Spinal cord (tissue), 10 donors: Measurements from ENCODE around the gene C14orf119. TPM values are rescaled to one million over a fixed set of nuclear protein-coding genes. Genes with fewer than 3 reads are reported as not detected.

Experiments
- DNase-seq, 6 donors: peaks; one replicate each; pipeline versions ENCODE4 v3.0.0 to v3.0.0-alpha.2; 2013 to 2015; ENCODE audit warnings: low spot score in 6 of 6, low read depth in 4 of 6
- H3K27ac ChIP-seq: one replicate; pipeline ENCODE4 v1.5.1; 2013; ENCODE audit warnings: low read depth, low read length, control low read depth
- H3K27me3 ChIP-seq: one replicate; pipeline ENCODE4 v1.6.1; 2013; ENCODE audit warnings: low read length; ENCODE audit not compliant: control insufficient read depth, insufficient read depth
- H3K36me3 ChIP-seq: one replicate; pipeline ENCODE4 v1.6.1; 2013; ENCODE audit warnings: low read length; ENCODE audit not compliant: control insufficient read depth, insufficient read depth
- H3K4me1 ChIP-seq: one replicate; pipeline ENCODE4 v1.6.1; 2013; ENCODE audit warnings: low read length; ENCODE audit not compliant: control insufficient read depth, insufficient read depth
- H3K4me3 ChIP-seq: one replicate; pipeline ENCODE4 v1.5.1; 2013; ENCODE audit warnings: low read depth, low read length, control low read depth
- H3K9me3 ChIP-seq: one replicate; pipeline ENCODE4 v1.6.1; 2013; ENCODE audit warnings: low read length; ENCODE audit not compliant: control insufficient read depth, insufficient read depth
- WGBS: methylation state at CpG from one replicate; pipeline ENCODE4 v1.1.5; 2013; ENCODE audit warnings: missing lambda C conversion rate; ENCODE audit not compliant: insufficient coverage; 5-methylcytosine and 5-hydroxymethylcytosine counted together
- long read RNA-seq, 4 donors: transcript quantifications; one replicate each; lab custom pipeline, GENCODE V29; 2026
- polyA plus RNA-seq, 2 donors: library from polyadenylated mRNA; unstranded; fragments of 120-200 nt; gene quantifications; one replicate each; pipeline ENCODE4 v1.2.1, GENCODE V29; 2013; ENCODE audit not compliant: insufficient read length in 2 of 2
- total RNA-seq, 2 donors: library from RNA; depleted of rRNA in 1 of 2; stranded (reverse); fragments of 120-200 nt in 1 of 2; fragments of >200 nt in 1 of 2; gene quantifications; one replicate each; pipeline versions ENCODE4 v1.2.3 to v1.2.4, GENCODE V29; 2013 to 2014
- donor health status: healthy.

C14orf119 gene, protein sequence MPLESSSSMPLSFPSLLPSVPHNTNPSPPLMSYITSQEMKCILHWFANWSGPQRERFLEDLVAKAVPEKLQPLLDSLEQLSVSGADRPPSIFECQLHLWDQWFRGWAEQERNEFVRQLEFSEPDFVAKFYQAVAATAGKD
- total RNA-seq = 10 to 100 TPM; 35.4 to 57.2 TPM
- 10 to 100 TPM; 50.5 to 55.4 TPM for polyA plus RNA-seq
- long read RNA-seq, donor 1, transcript C14orf119-201 (2 exons, 3,660 nt) = major isoform, 34 of 34 reads
- long read RNA-seq, donor 1, partial matches to known transcripts = 0 of 34 reads
- long read RNA-seq, donor 1, other reads (novel, unspliced or antisense) = 0 of 34 reads
- long read RNA-seq, donor 2, transcript C14orf119-201 (2 exons, 3,660 nt) = major isoform, 20 of 20 reads
- long read RNA-seq, donor 2, partial matches to known transcripts = 0 of 20 reads
- long read RNA-seq, donor 2, other reads (novel, unspliced or antisense) = 0 of 20 reads
- long read RNA-seq, donor 3, transcript C14orf119-201 (2 exons, 3,660 nt) = major isoform, 18 of 18 reads
- long read RNA-seq, donor 3, partial matches to known transcripts = 0 of 18 reads
- long read RNA-seq, donor 3, other reads (novel, unspliced or antisense) = 0 of 18 reads
- long read RNA-seq, donor 4, transcript C14orf119-201 (2 exons, 3,660 nt) = major isoform, 42 of 42 reads
- long read RNA-seq, donor 4, partial matches to known transcripts = 0 of 42 reads
- long read RNA-seq, donor 4, other reads (novel, unspliced or antisense) = 0 of 42 reads

DNA sequence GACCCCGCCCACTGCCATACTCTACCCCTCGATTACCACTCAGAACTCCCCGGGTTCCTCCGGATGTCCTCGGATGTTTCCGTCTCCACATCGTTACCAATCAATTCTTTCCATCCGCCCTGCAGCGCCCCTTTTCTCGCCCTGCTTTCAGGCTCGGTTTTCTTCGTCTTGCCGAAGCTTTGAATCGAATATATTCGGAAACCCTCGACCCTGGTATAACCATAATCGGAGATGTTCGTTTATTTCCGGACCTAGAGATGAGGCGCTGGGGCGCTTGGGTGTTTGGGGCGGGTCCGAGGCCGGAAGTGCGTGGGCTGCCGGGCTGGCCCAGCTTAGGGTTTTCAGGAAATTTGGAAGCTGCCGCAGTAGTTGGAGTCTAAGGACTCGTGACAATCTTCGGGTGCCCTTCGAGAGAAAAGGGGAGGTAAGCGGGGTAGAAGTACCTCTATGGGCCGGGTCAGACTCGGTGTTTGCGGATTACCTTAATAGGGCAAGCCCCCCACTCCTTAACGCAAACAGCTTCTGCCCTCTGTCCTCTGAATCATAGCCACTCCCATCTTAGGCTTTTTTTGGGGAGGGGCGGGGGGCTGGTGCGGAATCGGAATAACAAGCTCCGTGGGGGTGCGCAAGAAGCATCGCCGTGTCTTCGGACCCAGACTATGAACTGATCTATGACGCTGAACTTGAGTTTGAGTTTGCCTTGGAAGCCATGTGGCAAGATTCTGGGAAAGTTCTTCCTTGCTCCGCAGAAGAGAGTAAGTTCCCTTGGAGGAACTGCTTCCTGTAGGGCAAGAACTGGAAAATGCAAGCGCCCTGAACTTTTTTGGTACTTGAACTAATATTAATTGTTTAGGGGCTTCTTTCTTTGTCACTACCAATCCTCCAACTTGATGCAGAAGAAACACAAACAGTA, at the start of gene C14orf119:
TSS of gene C14orf119 (plus strand) at position 310 of the 913 bp plus-strand sequence. CDS start 2,154 bp downstream, outside the sequence.
- Histone ChIP-seq H3K4me1 (peaks cover 9% of the 10 kb centered on the region), H3K27ac (peak within 1 kb of the TSS; percentile 99), H3K27me3 (no peaks in the 10 kb centered on the region), H3K9me3 (no peaks in the 10 kb centered on the region), H3K4me3 (peak within 1 kb of the TSS; percentile 99), H3K36me3 (peaks cover 11% of the 10 kb centered on the region)
- peak in 5 of 6 donors; percentile 99 to 100 (median 100) for DNase-seq
- WGBS = 0% methylated on average over 45 of the region's 46 CpGs

- Histone ChIP-seq H3K4me3 (no peak overlapping the region), H3K4me1 (peaks cover 22% of the 10 kb centered on the region), H3K27ac (no peak overlapping the region), H3K36me3 (peaks cover 38% of the 10 kb centered on the region), H3K27me3 (no peaks in the 10 kb centered on the region), H3K9me3 (no peaks in the 10 kb centered on the region)
- no peak for DNase-seq
- 43% methylated on average over 5 of the region's 6 CpGs for WGBS
Measured at GRCh38 chr14:23047034-23047634, 48.2 kb upstream of the C14orf119 start.

- Histone ChIP-seq H3K36me3 (peaks cover 45% of the 10 kb centered on the region), H3K27me3 (no peaks in the 10 kb centered on the region), H3K4me1 (peaks cover 22% of the 10 kb centered on the region), H3K9me3 (no peaks in the 10 kb centered on the region), H3K27ac (no peak overlapping the region), H3K4me3 (no peak overlapping the region)
- 70% methylated on average over 84 of the region's 85 CpGs for WGBS
- no peak for DNase-seq
Measured at GRCh38 chr14:23047751-23048693, 47.3 kb upstream of the C14orf119 start.

GRCh38 chr14:23049011-23049410, 46.3 kb upstream of the C14orf119 start:
- Histone ChIP-seq H3K4me1 (peaks cover 16% of the 10 kb centered on the region), H3K4me3 (no peak overlapping the region), H3K27ac (no peak overlapping the region), H3K36me3 (peaks cover 55% of the 10 kb centered on the region), H3K9me3 (no peaks in the 10 kb centered on the region), H3K27me3 (no peaks in the 10 kb centered on the region)
- 96% methylated on average over 7 of the region's 9 CpGs for WGBS
- no peak for DNase-seq

GRCh38 chr14:23051141-23052057, 43.9 kb upstream of the C14orf119 start:
- Histone ChIP-seq H3K36me3 (peaks cover 69% of the 10 kb centered on the region), H3K4me3 (no peak overlapping the region), H3K4me1 (peaks cover 38% of the 10 kb centered on the region), H3K27ac (no peak overlapping the region), H3K9me3 (no peaks in the 10 kb centered on the region), H3K27me3 (no peaks in the 10 kb centered on the region)
- WGBS = 67% methylated on average over 4 of the region's 5 CpGs
- DNase-seq = no peak

- peak in 1 of 6 donors; percentile 47 for DNase-seq
- Histone ChIP-seq H3K4me1 (peaks cover 42% of the 10 kb centered on the region), H3K27ac (no peak overlapping the region), H3K4me3 (no peak overlapping the region), H3K27me3 (no peaks in the 10 kb centered on the region), H3K36me3 (peaks cover 66% of the 10 kb centered on the region), H3K9me3 (no peaks in the 10 kb centered on the region)
- 64% methylated on average over 8 of the region's 14 CpGs for WGBS
Measured at GRCh38 chr14:23052182-23052623, 43.1 kb upstream of the C14orf119 start.

DNA sequence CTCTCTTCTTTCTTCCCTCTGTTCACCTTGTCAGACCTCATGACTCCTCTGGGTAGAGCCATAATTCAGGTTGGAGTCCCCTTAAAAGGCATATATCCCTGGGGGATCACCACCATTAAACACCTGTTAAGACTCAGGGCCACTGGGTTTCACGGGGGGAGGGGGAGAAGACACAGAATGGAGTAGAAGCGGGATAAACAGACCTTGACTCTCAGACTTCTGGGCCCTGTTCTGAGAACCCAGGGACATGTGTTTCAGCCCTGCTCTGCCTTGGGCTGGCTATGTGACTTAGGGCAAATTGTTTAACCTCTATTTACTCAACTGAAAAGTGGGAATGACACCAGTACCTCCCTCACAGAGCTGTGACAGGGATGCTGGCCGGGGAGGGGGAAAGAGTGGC, 42.6 kb upstream of the C14orf119 start:
- no CpG with 5 or more reads among the region's 3 CpGs for WGBS
- H3K4me3 ChIP-seq = no peak overlapping the region
- no peak overlapping the region for H3K27ac ChIP-seq
- peaks cover 61% of the 10 kb centered on the region for H3K36me3 ChIP-seq
- H3K4me1 ChIP-seq = peaks cover 41% of the 10 kb centered on the region
- H3K27me3 ChIP-seq = no peaks in the 10 kb centered on the region
- H3K9me3 ChIP-seq = no peaks in the 10 kb centered on the region
- no peak for DNase-seq

GRCh38 chr14:23053426-23053825, 41.9 kb upstream of the C14orf119 start:
- no peak overlapping the region for H3K27ac ChIP-seq
- no peaks in the 10 kb centered on the region for H3K27me3 ChIP-seq
- H3K36me3 ChIP-seq = peaks cover 57% of the 10 kb centered on the region
- no peaks in the 10 kb centered on the region for H3K9me3 ChIP-seq
- no peak for DNase-seq
- H3K4me3 ChIP-seq = no peak overlapping the region
- WGBS = 94% methylated on average over 10 of the region's 10 CpGs
- peaks cover 47% of the 10 kb centered on the region for H3K4me1 ChIP-seq
